CD4-positive, alpha-beta T cell treated with Interleukin-21 for 1 hour (primary cell): Measurements from ENCODE around the gene NHS.
"Not testable (repeated sequence)": the region's sequence is repeated elsewhere in the genome, so short reads cannot be mapped to it uniquely, and the experiment has no call there.

Source experiments
- DNase-seq: peaks from one replicate; pipeline ENCODE4 v3.0.0-alpha.2; 2020

Gene NHS

GRCh38 chrX:17553961-17554482 lies 179.0 kb downstream of the NHS start:
- no peak for DNase-seq

- no peak for DNase-seq
Observed at GRCh38 chrX:17554914-17555313, 179.9 kb downstream of the NHS start.

- DNase-seq = no peak
Observed at GRCh38 chrX:17555846-17556245, 180.8 kb downstream of the NHS start.

GRCh38 chrX:17559728-17560379 lies 184.9 kb downstream of the NHS start:
- DNase-seq = no peak

- no peak for DNase-seq
Observed at GRCh38 chrX:17560385-17560784, 185.4 kb downstream of the NHS start.

GRCh38 chrX:17563076-17563475 lies 188.1 kb downstream of the NHS start:
- no peak for DNase-seq

GRCh38 chrX:17563515-17563914 lies 188.5 kb downstream of the NHS start:
- no peak for DNase-seq

- DNase-seq = no peak
Observed at GRCh38 chrX:17564689-17565409, 189.8 kb downstream of the NHS start.

GRCh38 chrX:17566740-17567139 lies 191.7 kb downstream of the NHS start:
- DNase-seq = no peak

GRCh38 chrX:17567187-17567586 lies 192.2 kb downstream of the NHS start:
- DNase-seq = no peak

- no peak for DNase-seq
Observed at GRCh38 chrX:17567821-17568220, 192.8 kb downstream of the NHS start.

GRCh38 chrX:17568804-17569203 lies 193.8 kb downstream of the NHS start:
- not testable (repeated sequence) for DNase-seq

GRCh38 chrX:17579026-17579425 lies 204.0 kb downstream of the NHS start:
- no peak for DNase-seq

- no peak for DNase-seq
Observed at GRCh38 chrX:17580539-17581152, 205.6 kb downstream of the NHS start.

GRCh38 chrX:17581641-17582040 lies 206.6 kb downstream of the NHS start:
- DNase-seq = no peak

GRCh38 chrX:17584248-17584681 lies 209.3 kb downstream of the NHS start:
- no peak for DNase-seq

GRCh38 chrX:17585006-17585405 lies 210.0 kb downstream of the NHS start:
- no peak for DNase-seq

GRCh38 chrX:17587366-17587765 lies 212.4 kb downstream of the NHS start:
- no peak for DNase-seq

- DNase-seq = no peak
Observed at GRCh38 chrX:17588303-17588702, 213.3 kb downstream of the NHS start.

- DNase-seq = peak; percentile 14
Observed at GRCh38 chrX:17590892-17591740, 216.1 kb downstream of the NHS start.

- no peak for DNase-seq
Observed at GRCh38 chrX:17591741-17592110, 216.7 kb downstream of the NHS start.

GRCh38 chrX:17592117-17592516 lies 217.1 kb downstream of the NHS start:
- no peak for DNase-seq

GRCh38 chrX:17594693-17595092 lies 219.7 kb downstream of the NHS start:
- DNase-seq = no peak
